HG03460 (cell line): ENCODE measurements around the gene ATXN7L3B.

Experiments
- ATAC-seq: cut with Tn5 transposase; IDR thresholded peaks from one replicate; pipeline ENCODE4 v1.9.1; 2021; ENCODE audit not compliant: unreplicated experiment

ATXN7L3B gene

GRCh38 chr12:74547249-74547648 lies 9.6 kb downstream of the ATXN7L3B start:
- no peak for ATAC-seq

DNA sequence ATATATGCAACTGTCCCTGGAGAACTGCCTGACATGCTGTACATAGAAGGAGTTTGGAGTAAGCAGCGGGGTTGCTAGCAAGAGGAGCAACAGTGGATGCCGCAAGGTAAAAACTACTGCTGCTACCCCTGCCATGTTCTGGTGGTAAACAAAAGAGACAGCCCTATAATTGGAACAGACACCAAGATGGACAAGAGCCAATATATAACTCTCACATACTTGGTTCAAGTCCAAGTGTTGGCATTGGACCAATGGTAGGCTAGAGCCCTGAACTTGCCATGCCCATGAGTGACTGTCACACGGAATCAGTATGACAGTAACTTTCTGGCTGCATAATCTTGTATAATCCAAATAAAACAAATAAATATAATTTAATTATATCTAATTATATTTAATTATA lies 13.7 kb downstream of the ATXN7L3B start:
- ATAC-seq: no peak

DNA sequence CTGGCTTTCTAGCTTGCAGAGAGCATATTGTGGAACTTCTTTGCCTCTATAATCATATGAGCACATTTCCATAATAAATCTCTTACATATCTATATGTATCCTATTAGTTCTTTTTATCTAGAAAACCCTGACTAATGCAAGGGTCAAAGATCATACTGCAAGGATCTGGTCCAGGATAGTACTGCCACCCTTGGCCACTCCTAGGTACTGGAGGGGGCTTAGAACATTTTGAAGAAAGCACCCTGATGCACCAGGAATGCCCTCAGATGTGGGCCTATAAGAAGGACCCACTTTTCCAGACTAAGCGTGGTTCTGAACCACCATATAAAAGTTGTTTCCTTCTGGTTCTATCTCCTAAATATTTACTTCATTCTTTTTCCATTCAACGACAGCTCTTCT lies 14.6 kb downstream of the ATXN7L3B start:
- no peak for ATAC-seq

GRCh38 chr12:74559728-74560127 lies 22.1 kb downstream of the ATXN7L3B start:
- no peak for ATAC-seq

- ATAC-seq: no peak
Measured at GRCh38 chr12:74563927-74564326, 26.3 kb downstream of the ATXN7L3B start.

GRCh38 chr12:74578486-74578885 lies 40.9 kb downstream of the ATXN7L3B start:
- ATAC-seq: no peak

- ATAC-seq: no peak
Measured at GRCh38 chr12:74579446-74579845, 41.8 kb downstream of the ATXN7L3B start.

GRCh38 chr12:74579981-74580380 lies 42.3 kb downstream of the ATXN7L3B start:
- ATAC-seq: no peak

GRCh38 chr12:74581439-74581838 lies 43.8 kb downstream of the ATXN7L3B start:
- no peak for ATAC-seq

- ATAC-seq: no peak
Measured at GRCh38 chr12:74584483-74585062, 46.9 kb downstream of the ATXN7L3B start.

DNA sequence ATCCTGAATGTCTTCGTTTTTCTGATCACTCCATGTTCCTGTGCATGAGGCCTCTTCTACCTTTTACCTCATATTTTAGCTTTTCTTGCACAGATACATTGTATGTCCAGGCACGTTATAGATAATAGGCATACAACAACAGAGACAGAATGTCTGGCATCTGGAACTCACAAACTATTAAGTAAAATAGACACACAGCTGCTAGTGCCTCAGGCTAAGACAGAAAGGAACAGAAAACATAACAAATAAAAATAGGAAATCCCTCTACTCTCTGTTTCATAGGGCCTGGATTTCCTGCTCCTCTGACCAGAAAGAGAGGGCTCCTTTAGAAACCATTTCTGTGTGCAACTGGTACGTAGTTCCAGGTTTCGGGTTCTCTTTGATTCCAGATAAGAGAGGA lies 48.6 kb downstream of the ATXN7L3B start:
- no peak for ATAC-seq
